Measurements from ENCODE around the gene KIF27.

- TF ChIP-seq CTCF (IDR thresholded peaks at IDR 0.05) (no peak), POLR2A (IDR thresholded peaks at IDR 0.05) (no peak), POLR2AphosphoS5 (IDR thresholded peaks at IDR 0.05) (no peak), EP300 (IDR thresholded peaks at IDR 0.05) (no peak)
Observed at GRCh38 chr9:83940590-83941303, 19.5 kb upstream of the KIF27 start.

All from stomach (tissue), 4 donors.